Esophagus muscularis mucosa (tissue), 4 donors: ENCODE data around the gene PADI2.

Experiments used
- CTCF ChIP-seq, 3 experiments: fragments of 200-600 bp in 2 of 3; fragments of 450-650 bp in 1 of 3; sonication (generic) in 2 of 3; IDR thresholded peaks; one replicate each; pipeline ENCODE4 v1.5.1; 2017 to 2019; ENCODE audit warnings: antibody characterized with exemption in 3 of 3, mild to moderate bottlenecking in 2 of 3, moderate library complexity in 1 of 3
- EP300 ChIP-seq: sonication (generic); formaldehyde crosslinking; IDR thresholded peaks from one replicate; pipeline ENCODE4 v1.6.1; 2017; ENCODE audit warnings: antibody characterized with exemption
- POLR2A ChIP-seq: fragments of 450-650 bp; IDR thresholded peaks from one replicate; pipeline ENCODE4 v1.6.1; 2017; ENCODE audit warnings: antibody characterized with exemption, moderate library complexity, mild to moderate bottlenecking, low read depth
- POLR2AphosphoS5 ChIP-seq, 2 donors: sonication (generic); formaldehyde crosslinking; IDR thresholded peaks; one replicate each; pipeline ENCODE4 v1.6.1; 2017; ENCODE audit warnings: antibody characterized with exemption in 2 of 2

- TF ChIP-seq POLR2AphosphoS5 (IDR thresholded peaks at IDR 0.05) (no peak), CTCF (IDR thresholded peaks at IDR 0.05) (no peak), POLR2A (no peak), EP300 (no peak)
Observed at GRCh38 chr1:17067069-17067426, 52.2 kb downstream of the PADI2 start.
